Measurements from ENCODE around the gene ZFHX2. TPM values are rescaled to one million over a fixed set of nuclear protein-coding genes. Genes with fewer than 3 reads are reported as not detected.

ZFHX2 gene
- total and polyA plus RNA-seq, 2 of the 4 experiments (the other 2 are of a cell fraction): 0.18 to 0.53 TPM

- Histone ChIP-seq H3K9ac (ENCODE audit: low read depth, low read length) (no peak overlapping the region), H3K9me3 (ENCODE audit: control insufficient read depth, insufficient read depth, low read length) (no peaks in the 10 kb centered on the region; the same call in 1 of the 2 replicates), H3K4me2 (ENCODE audit: low read depth, low read length) (no peak overlapping the region), H2AK5ac (ENCODE audit: low read depth, low read length) (no peak overlapping the region), H2BK120ac (ENCODE audit: low read depth, low read length) (no peak overlapping the region), H4K91ac (ENCODE audit: insufficient read depth, low read depth, low read length) (no peak overlapping the region), H2AFZ (replicated peaks; ENCODE audit: low read length, poor library complexity) (no peak overlapping the region), H3K18ac (ENCODE audit: low read depth, low read length) (no peak overlapping the region), H4K20me1 (ENCODE audit: insufficient read depth, low read length) (no peaks in the 10 kb centered on the region; the same call in 1 of the 2 replicates), H3K79me1 (ENCODE audit: low read depth in 1 of 2, low read length in 2 of 2) (no peaks in the 10 kb centered on the region), H3K56ac (ENCODE audit: extremely low read depth, insufficient read depth, low read length) (no peak overlapping the region), H3K27me3 (ENCODE audit: control insufficient read depth, insufficient read depth, low read length) (peaks cover 42% of the 10 kb centered on the region), H2AK9ac (replicated peaks; ENCODE audit: low read depth, low read length, poor library complexity) (no peak overlapping the region), H3K36me3 (ENCODE audit: control insufficient read depth, insufficient read depth, low read length) (no peaks in the 10 kb centered on the region), H2BK5ac (ENCODE audit: low read depth, low read length, poor library complexity, severe bottlenecking) (no peak overlapping the region), H3K9me1 (ENCODE audit: insufficient read depth, low read length) (no peaks in the 10 kb centered on the region), H3K4me3 (ENCODE audit: insufficient read depth, low read depth, low read length) (no peak overlapping the region), H3K23ac (ENCODE audit: low read depth, low read length) (no peak overlapping the region), H4K5ac (ENCODE audit: low read depth, low read length) (no peak overlapping the region), H3K27ac (ENCODE audit: insufficient read depth, low read length) (no peak overlapping the region), H4K8ac (ENCODE audit: low read depth in 2 of 2, low read length in 2 of 2) (no peak overlapping the region), H3K4me1 (ENCODE audit: control insufficient read depth, insufficient read depth, low read length) (no peaks in the 10 kb centered on the region), H3K4ac (ENCODE audit: low read depth, low read length) (no peak overlapping the region), H2BK15ac (ENCODE audit: low read depth, low read length) (no peak overlapping the region), H3K14ac (replicated peaks; ENCODE audit: low read depth, low read length) (no peak overlapping the region), H2BK20ac (ENCODE audit: low read depth, low read length) (no peak overlapping the region)
- dilution Hi-C loops (cut with HindIII; ENCODE audit: low sequenced_read_pairs, unreplicated experiment) (no loop called here), in situ Hi-C loops (cut with MboI; ENCODE audit: low sequenced_read_pairs) (no loop called here), intact Hi-C loops (cut with micrococcal nuclease) (no loop called here)
- no peak for TF ChIP-seq MAFK (IDR thresholded peaks at IDR 0.05; ENCODE audit: low read depth, low read length)
- no peak for TF ChIP-seq MXI1 (IDR thresholded peaks at IDR 0.05; ENCODE audit: borderline replicate concordance, low read depth, low read length)
- no peak for TF ChIP-seq CHD1 (IDR thresholded peaks at IDR 0.05; ENCODE audit: low read depth, low read length)
- no peak for TF ChIP-seq RAD21 (IDR thresholded peaks at IDR 0.05; ENCODE audit: low read length)
- TF ChIP-seq FOS (IDR thresholded peaks at IDR 0.05; ENCODE audit: low read depth, low read length): no peak
- no peak for TF ChIP-seq NFE2L2 (IDR thresholded peaks at IDR 0.05; ENCODE audit: low read depth, low read length)
- TF ChIP-seq CTCF (conservative IDR thresholded peaks at IDR 0.05; ENCODE audit: low read depth, low read length): no peak
- CTCF ChIA-PET: no interaction called here
- BruUV-seq (replicated peaks): no TSS peak
- DNase-seq (no peak), ATAC-seq (ENCODE audit: low read depth) (no peak)
- WGBS, 2 experiments (ENCODE audit: extremely low coverage in 2 of 2, insufficient read length in 1 of 2): 100% methylated on average over 1 of the region's 8 CpGs; no CpG with 5 or more reads in 1 of the 2 experiments
- POLR2A ChIA-PET (ENCODE audit: unreplicated experiment): no interaction called here
These were observed 29.4 kb upstream of the ZFHX2 start for GRCh38 chr14:23580948-23581281.
